ENCODE results near the gene IQSEC3.
A peak's percentile ranks its signal among the peaks of the same experiment; 100 is the strongest.

IQSEC3 gene

GRCh38 chr12:153080-153746 is 86.6 kb downstream of the IQSEC3 start:
- H3K27me3 ChIP-seq (ENCODE audit: insufficient read depth, low read length, poor library complexity, severe bottlenecking): no peaks in the 10 kb centered on the region
- H3K79me2 ChIP-seq (ENCODE audit: insufficient read depth, low read length): no peaks in the 10 kb centered on the region
- H3F3A ChIP-seq (ENCODE audit: low read depth): no peaks in the 10 kb centered on the region
- H3K36me3 ChIP-seq (ENCODE audit: insufficient read depth, low read length): no peaks in the 10 kb centered on the region
- peaks cover 30% of the 10 kb centered on the region for H3K4me1 ChIP-seq (ENCODE audit: insufficient read depth, low read length, poor library complexity, severe bottlenecking)
- no peaks in the 10 kb centered on the region for H4K20me1 ChIP-seq (ENCODE audit: insufficient read depth, low read length, poor library complexity, severe bottlenecking)
- no peaks in the 10 kb centered on the region for H3K9me3 ChIP-seq (ENCODE audit: insufficient read depth, low read depth, low read length)
- peak overlapping the region; percentile 37 for H3K9ac ChIP-seq (ENCODE audit: low read depth, low read length, poor library complexity, severe bottlenecking)
- H2AFZ ChIP-seq (ENCODE audit: low read length): peak overlapping the region; percentile 49
- TF ChIP-seq, protein P1, sequence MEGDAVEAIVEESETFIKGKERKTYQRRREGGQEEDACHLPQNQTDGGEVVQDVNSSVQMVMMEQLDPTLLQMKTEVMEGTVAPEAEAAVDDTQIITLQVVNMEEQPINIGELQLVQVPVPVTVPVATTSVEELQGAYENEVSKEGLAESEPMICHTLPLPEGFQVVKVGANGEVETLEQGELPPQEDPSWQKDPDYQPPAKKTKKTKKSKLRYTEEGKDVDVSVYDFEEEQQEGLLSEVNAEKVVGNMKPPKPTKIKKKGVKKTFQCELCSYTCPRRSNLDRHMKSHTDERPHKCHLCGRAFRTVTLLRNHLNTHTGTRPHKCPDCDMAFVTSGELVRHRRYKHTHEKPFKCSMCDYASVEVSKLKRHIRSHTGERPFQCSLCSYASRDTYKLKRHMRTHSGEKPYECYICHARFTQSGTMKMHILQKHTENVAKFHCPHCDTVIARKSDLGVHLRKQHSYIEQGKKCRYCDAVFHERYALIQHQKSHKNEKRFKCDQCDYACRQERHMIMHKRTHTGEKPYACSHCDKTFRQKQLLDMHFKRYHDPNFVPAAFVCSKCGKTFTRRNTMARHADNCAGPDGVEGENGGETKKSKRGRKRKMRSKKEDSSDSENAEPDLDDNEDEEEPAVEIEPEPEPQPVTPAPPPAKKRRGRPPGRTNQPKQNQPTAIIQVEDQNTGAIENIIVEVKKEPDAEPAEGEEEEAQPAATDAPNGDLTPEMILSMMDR (conservative IDR thresholded peaks at IDR 0.05; ENCODE audit: low read length): peak; percentile 100
- no peak for TF ChIP-seq EZH2phosphoT487 (IDR thresholded peaks at IDR 0.05; ENCODE audit: borderline replicate concordance)
- peak overlapping the region; percentile 19 for H3K4me2 ChIP-seq (ENCODE audit: low read depth, low read length, poor library complexity, severe bottlenecking)
- H3K9me2 ChIP-seq (replicated peaks; ENCODE audit: low read depth, low read length): no peaks in the 10 kb centered on the region
- H3K4me3 ChIP-seq (ENCODE audit: low read length, poor library complexity, severe bottlenecking): no peak overlapping the region

DNA sequence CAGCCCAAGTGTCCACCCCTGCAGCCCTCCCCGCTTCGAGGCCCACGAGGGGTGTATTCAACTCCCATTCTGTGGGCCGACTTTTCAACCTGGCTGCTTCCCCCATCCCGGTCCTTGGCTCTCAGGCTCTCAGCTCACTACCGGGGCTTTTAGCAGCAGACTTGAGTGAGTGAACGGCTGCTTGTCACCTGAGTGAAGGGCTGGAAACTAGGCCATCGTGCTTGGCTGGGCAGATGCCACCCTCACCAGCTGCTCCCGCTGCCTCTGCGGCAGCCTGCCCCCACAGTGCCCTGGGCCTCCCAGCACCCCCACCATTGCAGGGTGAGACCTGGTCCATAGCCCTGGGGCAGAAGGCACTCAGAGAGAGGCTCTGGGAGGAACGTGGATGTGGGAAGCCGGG is 87.5 kb downstream of the IQSEC3 start:
- no peak overlapping the region for H3K4me3 ChIP-seq (ENCODE audit: low read length, poor library complexity, severe bottlenecking)
- H3K79me2 ChIP-seq (ENCODE audit: insufficient read depth, low read length): no peaks in the 10 kb centered on the region
- H3K9me2 ChIP-seq (replicated peaks; ENCODE audit: low read depth, low read length): no peaks in the 10 kb centered on the region
- H3K27me3 ChIP-seq (ENCODE audit: insufficient read depth, low read length, poor library complexity, severe bottlenecking): no peaks in the 10 kb centered on the region
- no peak for TF ChIP-seq EZH2phosphoT487 (IDR thresholded peaks at IDR 0.05; ENCODE audit: borderline replicate concordance)
- TF ChIP-seq, protein P1 (conservative IDR thresholded peaks at IDR 0.05; ENCODE audit: low read length): no peak
- H4K20me1 ChIP-seq (ENCODE audit: insufficient read depth, low read length, poor library complexity, severe bottlenecking): no peaks in the 10 kb centered on the region
- H3K9me3 ChIP-seq (ENCODE audit: insufficient read depth, low read depth, low read length): no peaks in the 10 kb centered on the region
- peak overlapping the region; percentile 19 for H3K4me2 ChIP-seq (ENCODE audit: low read depth, low read length, poor library complexity, severe bottlenecking)
- peaks cover 30% of the 10 kb centered on the region for H3K4me1 ChIP-seq (ENCODE audit: insufficient read depth, low read length, poor library complexity, severe bottlenecking)
- H3K9ac ChIP-seq (ENCODE audit: low read depth, low read length, poor library complexity, severe bottlenecking): peak overlapping the region; percentile 37
- H3K36me3 ChIP-seq (ENCODE audit: insufficient read depth, low read length): no peaks in the 10 kb centered on the region
- H2AFZ ChIP-seq (ENCODE audit: low read length): no peak overlapping the region
- H3F3A ChIP-seq (ENCODE audit: low read depth): no peaks in the 10 kb centered on the region

DNA sequence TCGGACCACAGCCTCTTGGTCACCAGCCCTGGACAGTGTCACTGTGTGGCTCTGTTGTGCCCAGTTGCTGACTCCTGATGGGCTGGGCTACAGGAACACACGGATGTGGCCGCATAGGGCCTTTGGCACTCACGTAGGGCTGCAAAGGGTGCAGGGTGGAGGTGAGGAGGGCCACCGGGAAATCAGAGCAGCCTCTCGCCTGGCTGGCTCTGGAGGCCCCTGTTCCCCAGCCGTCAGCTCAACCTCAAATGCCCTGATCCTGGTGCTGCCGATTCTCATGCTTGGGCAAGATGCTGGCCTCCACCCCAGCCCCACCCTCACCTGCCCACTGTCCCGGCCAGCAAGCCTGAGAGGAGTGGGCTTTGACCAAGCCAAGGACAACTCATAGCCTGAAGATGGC is 88.4 kb downstream of the IQSEC3 start:
- H3K36me3 ChIP-seq (ENCODE audit: insufficient read depth, low read length): no peaks in the 10 kb centered on the region
- no peaks in the 10 kb centered on the region for H3K79me2 ChIP-seq (ENCODE audit: insufficient read depth, low read length)
- no peaks in the 10 kb centered on the region for H3K9me3 ChIP-seq (ENCODE audit: insufficient read depth, low read depth, low read length)
- H3K4me1 ChIP-seq (ENCODE audit: insufficient read depth, low read length, poor library complexity, severe bottlenecking): peaks cover 30% of the 10 kb centered on the region
- TF ChIP-seq, protein P1 (conservative IDR thresholded peaks at IDR 0.05; ENCODE audit: low read length): no peak
- no peak for TF ChIP-seq EZH2phosphoT487 (IDR thresholded peaks at IDR 0.05; ENCODE audit: borderline replicate concordance)
- H3K9ac ChIP-seq (ENCODE audit: low read depth, low read length, poor library complexity, severe bottlenecking): no peak overlapping the region
- H3K4me2 ChIP-seq (ENCODE audit: low read depth, low read length, poor library complexity, severe bottlenecking): no peak overlapping the region
- H3K4me3 ChIP-seq (ENCODE audit: low read length, poor library complexity, severe bottlenecking): no peak overlapping the region
- no peak overlapping the region for H2AFZ ChIP-seq (ENCODE audit: low read length)
- no peaks in the 10 kb centered on the region for H4K20me1 ChIP-seq (ENCODE audit: insufficient read depth, low read length, poor library complexity, severe bottlenecking)
- H3F3A ChIP-seq (ENCODE audit: low read depth): no peaks in the 10 kb centered on the region
- H3K9me2 ChIP-seq (replicated peaks; ENCODE audit: low read depth, low read length): no peaks in the 10 kb centered on the region
- H3K27me3 ChIP-seq (ENCODE audit: insufficient read depth, low read length, poor library complexity, severe bottlenecking): no peaks in the 10 kb centered on the region

Data from Loucy (cell line).